Activated naive CD4-positive, alpha-beta T cell treated with anti-CD3 and anti-CD28 coated beads, Interleukin-2, amount 10 ng/mL, durations not matched to agents 7 days and 5 days (primary cell): Measurements from ENCODE around the gene COL27A1.

Source experiments
- CTCF ChIA-PET: fragments of 350-600 bp; sonication (Branson Sonifier 250); formaldehyde crosslinking; loops from one replicate; lab custom pipeline; 2021; ENCODE audit warnings: antibody characterized with exemption; lab: Charles Lee
- DNase-seq: peaks from one replicate; pipeline ENCODE4 v3.0.0-alpha.2; 2020
- H3K27ac Mint-ChIP-seq: one replicate; pipeline ENCODE4 v1.8.0; 2021; ENCODE audit warnings: mild to moderate bottlenecking, moderate library complexity, mixed read lengths
- H3K27me3 Mint-ChIP-seq: one replicate; pipeline ENCODE4 v1.8.0; 2021; ENCODE audit warnings: mild to moderate bottlenecking, mixed read lengths
- H3K36me3 Mint-ChIP-seq: one replicate; pipeline ENCODE4 v1.8.0; 2021; ENCODE audit warnings: mixed read lengths
- H3K4me1 Mint-ChIP-seq: one replicate; pipeline ENCODE4 v1.8.0; 2021; ENCODE audit warnings: mixed read lengths
- H3K4me3 Mint-ChIP-seq: one replicate; pipeline ENCODE4 v1.8.0; 2021; ENCODE audit warnings: mild to moderate bottlenecking, moderate library complexity, mixed read lengths
- H3K9me3 Mint-ChIP-seq: one replicate; pipeline ENCODE4 v1.8.0; 2021; ENCODE audit warnings: mixed read lengths

Gene COL27A1

GRCh38 chr9:114273461-114273881 lies 118.1 kb downstream of the COL27A1 start:
- H3K36me3 Mint-ChIP-seq, result no peaks in the 10 kb centered on the region

GRCh38 chr9:114274217-114274616 lies 118.9 kb downstream of the COL27A1 start:
- no peaks in the 10 kb centered on the region for H3K36me3 Mint-ChIP-seq
- no peaks in the 10 kb centered on the region for H3K4me1 Mint-ChIP-seq
- no peak overlapping the region for H3K27ac Mint-ChIP-seq
- no peaks in the 10 kb centered on the region for H3K27me3 Mint-ChIP-seq
- no peaks in the 10 kb centered on the region for H3K9me3 Mint-ChIP-seq
- no peak overlapping the region for H3K4me3 Mint-ChIP-seq
- CTCF ChIA-PET, result interaction anchor here (1.0 to 1.3 kb wide), 2 partner anchors 166 to 191 kb away, joined by 3 to 6 read pairs; no protein-coding TSS in a partner anchor
- no peak for DNase-seq

More at GRCh38 chr9:114273461-114273881, 118.1 kb downstream of the COL27A1 start:
- no peak overlapping the region for H3K4me3 Mint-ChIP-seq
- H3K27ac Mint-ChIP-seq, result no peak overlapping the region
- H3K4me1 Mint-ChIP-seq, result no peaks in the 10 kb centered on the region
- no peaks in the 10 kb centered on the region for H3K9me3 Mint-ChIP-seq
- DNase-seq, result peak; percentile 15
- CTCF ChIA-PET, result interaction anchor here (0.9 to 1.3 kb wide), 3 partner anchors 18 to 191 kb away, joined by 3 to 6 read pairs (median 4); no protein-coding TSS in a partner anchor
- H3K27me3 Mint-ChIP-seq, result no peaks in the 10 kb centered on the region

GRCh38 chr9:114275246-114276004 lies 120.1 kb downstream of the COL27A1 start:
- Mint-ChIP-seq H3K27me3 (no peaks in the 10 kb centered on the region), H3K4me3 (no peak overlapping the region), H3K4me1 (no peaks in the 10 kb centered on the region), H3K9me3 (no peaks in the 10 kb centered on the region), H3K27ac (no peak overlapping the region), H3K36me3 (no peaks in the 10 kb centered on the region)
- CTCF ChIA-PET, result interaction anchor here (0.8 kb wide), 1 partner anchor 120 kb away, joined by 3 read pairs; the partner anchor contains the start of gene COL27A1
- peak; percentile 10 for DNase-seq

- DNase-seq, result peak; percentile 5
- CTCF ChIA-PET, result no interaction called here
- Mint-ChIP-seq H3K4me3 (no peak overlapping the region), H3K27ac (no peak overlapping the region), H3K4me1 (no peaks in the 10 kb centered on the region), H3K27me3 (no peaks in the 10 kb centered on the region), H3K36me3 (no peaks in the 10 kb centered on the region), H3K9me3 (no peaks in the 10 kb centered on the region)
These were observed 121.8 kb downstream of the COL27A1 start for GRCh38 chr9:114276908-114277821.

- Mint-ChIP-seq H3K9me3 (no peaks in the 10 kb centered on the region), H3K27me3 (no peaks in the 10 kb centered on the region), H3K36me3 (no peaks in the 10 kb centered on the region), H3K27ac (no peak overlapping the region), H3K4me1 (no peaks in the 10 kb centered on the region), H3K4me3 (no peak overlapping the region)
- DNase-seq, result no peak
- CTCF ChIA-PET, result no interaction called here
These were observed 123.0 kb downstream of the COL27A1 start for GRCh38 chr9:114278356-114278755.

GRCh38 chr9:114278881-114279570 lies 123.7 kb downstream of the COL27A1 start:
- peak; percentile 2 for DNase-seq
- CTCF ChIA-PET, result interaction anchor here (1.0 to 1.1 kb wide), 2 partner anchors 12 to 171 kb away, joined by 4 to 6 read pairs; no protein-coding TSS in a partner anchor
- no peak overlapping the region for H3K4me3 Mint-ChIP-seq
- H3K27me3 Mint-ChIP-seq, result no peaks in the 10 kb centered on the region
- H3K36me3 Mint-ChIP-seq, result no peaks in the 10 kb centered on the region
- H3K27ac Mint-ChIP-seq, result no peak overlapping the region
- no peaks in the 10 kb centered on the region for H3K9me3 Mint-ChIP-seq
- H3K4me1 Mint-ChIP-seq, result no peaks in the 10 kb centered on the region

- Mint-ChIP-seq H3K27ac (no peak overlapping the region), H3K4me1 (no peaks in the 10 kb centered on the region), H3K36me3 (no peaks in the 10 kb centered on the region), H3K4me3 (no peak overlapping the region), H3K9me3 (no peaks in the 10 kb centered on the region), H3K27me3 (no peaks in the 10 kb centered on the region)
- CTCF ChIA-PET, result interaction anchor here (1.0 to 1.1 kb wide), 2 partner anchors 11 to 172 kb away, joined by 4 to 6 read pairs; no protein-coding TSS in a partner anchor
- DNase-seq, result no peak
These were observed 124.4 kb downstream of the COL27A1 start for GRCh38 chr9:114279693-114280092.

GRCh38 chr9:114280636-114281472 lies 125.5 kb downstream of the COL27A1 start:
- CTCF ChIA-PET, result interaction anchor here (1.4 kb wide), 1 partner anchor 173 kb away, joined by 5 read pairs; no protein-coding TSS in a partner anchor
- H3K27me3 Mint-ChIP-seq, result no peaks in the 10 kb centered on the region
- peak; percentile 2 for DNase-seq
- no peak overlapping the region for H3K4me3 Mint-ChIP-seq
- H3K9me3 Mint-ChIP-seq, result no peaks in the 10 kb centered on the region
- H3K4me1 Mint-ChIP-seq, result no peaks in the 10 kb centered on the region
- no peaks in the 10 kb centered on the region for H3K36me3 Mint-ChIP-seq
- no peak overlapping the region for H3K27ac Mint-ChIP-seq

GRCh38 chr9:114281473-114282103 lies 126.3 kb downstream of the COL27A1 start:
- no peak overlapping the region for H3K27ac Mint-ChIP-seq
- DNase-seq, result no peak
- CTCF ChIA-PET, result interaction anchor here (1.4 kb wide), 1 partner anchor 174 kb away, joined by 5 read pairs; no protein-coding TSS in a partner anchor
- no peaks in the 10 kb centered on the region for H3K36me3 Mint-ChIP-seq
- no peaks in the 10 kb centered on the region for H3K27me3 Mint-ChIP-seq
- H3K4me1 Mint-ChIP-seq, result no peaks in the 10 kb centered on the region
- H3K9me3 Mint-ChIP-seq, result no peaks in the 10 kb centered on the region
- H3K4me3 Mint-ChIP-seq, result no peak overlapping the region

GRCh38 chr9:114282104-114282485 lies 126.8 kb downstream of the COL27A1 start:
- H3K27me3 Mint-ChIP-seq, result no peaks in the 10 kb centered on the region
- DNase-seq, result no peak
- no peak overlapping the region for H3K27ac Mint-ChIP-seq
- no peak overlapping the region for H3K4me3 Mint-ChIP-seq
- H3K36me3 Mint-ChIP-seq, result no peaks in the 10 kb centered on the region
- no peaks in the 10 kb centered on the region for H3K9me3 Mint-ChIP-seq
- H3K4me1 Mint-ChIP-seq, result no peaks in the 10 kb centered on the region
- CTCF ChIA-PET, result no interaction called here

- Mint-ChIP-seq H3K9me3 (no peaks in the 10 kb centered on the region), H3K27ac (no peak overlapping the region), H3K36me3 (no peaks in the 10 kb centered on the region), H3K4me3 (no peak overlapping the region), H3K27me3 (no peaks in the 10 kb centered on the region), H3K4me1 (no peaks in the 10 kb centered on the region)
- CTCF ChIA-PET, result no interaction called here
- DNase-seq, result no peak
These were observed 127.2 kb downstream of the COL27A1 start for GRCh38 chr9:114282507-114282906.

GRCh38 chr9:114282926-114283325 lies 127.6 kb downstream of the COL27A1 start:
- no peaks in the 10 kb centered on the region for H3K4me1 Mint-ChIP-seq
- no peaks in the 10 kb centered on the region for H3K9me3 Mint-ChIP-seq
- CTCF ChIA-PET, result no interaction called here
- no peaks in the 10 kb centered on the region for H3K27me3 Mint-ChIP-seq
- no peak overlapping the region for H3K4me3 Mint-ChIP-seq
- peak; percentile 27 for DNase-seq
- H3K27ac Mint-ChIP-seq, result no peak overlapping the region
- no peaks in the 10 kb centered on the region for H3K36me3 Mint-ChIP-seq
